Skeletal muscle tissue (tissue), 4 donors: ENCODE measurements around the gene DCD. TPM values are rescaled to one million over a fixed set of nuclear protein-coding genes. Genes with fewer than 3 reads are reported as not detected.

ENCODE experiments used
- H3K27ac ChIP-seq: one replicate; pipeline ENCODE4 v1.7.0; 2013; ENCODE audit warnings: mild to moderate bottlenecking, low read depth, low read length, inconsistent platforms
- H3K27me3 ChIP-seq, 3 donors: one replicate each; pipeline ENCODE4 v1.7.0; 2013; ENCODE audit warnings: low read length in 3 of 3; ENCODE audit not compliant: control insufficient read depth in 3 of 3, insufficient read depth in 3 of 3
- H3K36me3 ChIP-seq, 3 donors: one replicate each; pipeline ENCODE4 v1.7.0; 2013; ENCODE audit warnings: low read length in 3 of 3; ENCODE audit not compliant: control insufficient read depth in 3 of 3, insufficient read depth in 3 of 3
- H3K4me1 ChIP-seq, 3 donors: one replicate each; pipeline ENCODE4 v1.7.0; 2013; ENCODE audit warnings: low read length in 3 of 3, mild to moderate bottlenecking in 3 of 3; ENCODE audit not compliant: control insufficient read depth in 3 of 3, insufficient read depth in 3 of 3
- H3K4me3 ChIP-seq, 3 donors: one replicate each; pipeline ENCODE4 v1.7.0; 2013; ENCODE audit warnings: low read length in 3 of 3
- H3K9ac ChIP-seq, 3 donors: one replicate each; pipeline ENCODE4 v1.7.0; 2013; ENCODE audit warnings: low read length in 3 of 3, mild to moderate bottlenecking in 3 of 3, moderate library complexity in 2 of 3, low read depth in 1 of 3
- H3K9me3 ChIP-seq, 3 donors: one replicate each; pipeline ENCODE4 v1.7.0; 2013; ENCODE audit warnings: low read length in 3 of 3; ENCODE audit not compliant: control insufficient read depth in 3 of 3
- total RNA-seq: library from RNA; depleted of rRNA; stranded (reverse); fragments of >200 nt; gene quantifications from one replicate; pipeline ENCODE4 v1.2.3, GENCODE V29; 2014
- donor health status: Osteomylitis.

The DCD gene
- total RNA-seq, 1 donor from 2014 or later: not detected

DNA sequence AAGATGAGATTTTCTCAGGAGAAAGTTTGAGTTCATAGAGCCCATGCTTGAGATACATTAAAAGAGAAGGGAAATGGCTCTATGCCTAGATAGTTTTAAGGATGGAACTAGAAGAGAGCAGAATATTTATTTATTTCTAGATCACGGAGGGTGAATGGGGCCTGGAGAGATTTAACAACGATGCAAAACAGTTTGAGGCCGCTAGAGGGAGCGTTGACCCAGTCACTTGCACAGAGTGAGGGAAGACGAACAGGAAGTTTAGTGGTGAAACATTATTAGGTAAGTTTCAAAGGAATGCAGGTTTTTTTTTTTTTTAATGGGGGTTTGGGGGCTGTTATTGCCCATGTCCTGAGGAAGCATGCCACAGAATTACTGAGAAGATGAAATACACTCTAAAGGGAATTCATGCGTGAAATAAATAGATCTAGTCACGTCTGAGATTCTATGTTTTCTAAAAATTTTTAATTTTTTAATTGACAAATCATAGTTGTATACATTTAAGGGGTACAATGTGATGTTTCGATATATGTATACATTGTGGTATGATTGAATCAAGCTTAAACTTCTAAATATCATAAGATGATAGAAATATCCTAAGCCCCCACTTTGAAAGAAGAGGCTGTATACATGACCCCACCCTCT lies 44.9 kb downstream of the DCD start:
- Histone ChIP-seq H3K36me3 (no peaks in the 10 kb centered on the region), H3K27me3 (no peaks in the 10 kb centered on the region), H3K9me3 (no peaks in the 10 kb centered on the region), H3K4me3 (no peak overlapping the region), H3K4me1 (no peaks in the 10 kb centered on the region), H3K27ac (no peak overlapping the region), H3K9ac (no peak overlapping the region)

DNA sequence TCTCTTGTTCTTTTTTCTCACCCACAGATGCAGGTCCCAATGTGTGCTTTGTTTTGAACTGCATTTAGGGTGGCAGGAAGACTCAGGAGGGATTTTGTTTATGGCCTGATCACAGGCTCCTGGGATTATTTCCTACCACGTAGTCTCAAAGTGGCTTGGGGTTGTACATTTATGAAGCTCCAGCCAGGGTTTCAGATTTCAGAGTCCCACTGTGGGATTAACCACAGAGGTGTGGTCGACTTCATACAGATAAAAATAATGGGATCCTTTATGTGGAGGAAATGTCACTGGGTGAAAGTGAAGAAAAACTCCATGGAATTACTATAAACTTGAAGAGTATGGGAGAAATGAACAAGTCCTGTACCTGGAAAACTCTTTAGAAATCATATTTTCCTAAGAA lies 45.5 kb downstream of the DCD start:
- Histone ChIP-seq H3K4me3 (no peak overlapping the region), H3K27ac (no peak overlapping the region), H3K9ac (no peak overlapping the region), H3K4me1 (no peaks in the 10 kb centered on the region), H3K27me3 (no peaks in the 10 kb centered on the region), H3K9me3 (no peaks in the 10 kb centered on the region), H3K36me3 (no peaks in the 10 kb centered on the region)

DNA sequence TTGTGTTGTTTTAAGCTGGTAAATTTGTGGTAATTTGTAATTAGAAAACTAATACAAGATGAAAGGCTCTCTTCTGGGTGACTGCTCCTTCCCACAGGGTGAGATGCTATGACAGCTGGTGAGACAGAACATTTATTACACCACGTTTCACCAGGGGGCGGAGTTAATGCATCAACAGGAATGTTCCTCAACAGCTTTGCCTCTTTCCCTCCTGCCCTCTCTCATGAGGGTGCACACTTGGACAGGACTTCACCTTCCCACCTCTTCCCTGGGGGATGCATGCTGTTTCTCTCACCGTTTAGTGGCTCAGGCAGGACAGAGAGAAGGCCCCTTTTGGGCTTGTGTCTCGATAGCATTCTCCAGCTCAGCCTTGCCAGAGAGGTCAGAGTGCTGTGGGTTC lies 46.3 kb downstream of the DCD start:
- Histone ChIP-seq H3K36me3 (no peaks in the 10 kb centered on the region), H3K9ac (no peak overlapping the region), H3K4me1 (no peaks in the 10 kb centered on the region), H3K9me3 (no peaks in the 10 kb centered on the region), H3K4me3 (no peak overlapping the region), H3K27me3 (no peaks in the 10 kb centered on the region), H3K27ac (no peak overlapping the region)

DNA sequence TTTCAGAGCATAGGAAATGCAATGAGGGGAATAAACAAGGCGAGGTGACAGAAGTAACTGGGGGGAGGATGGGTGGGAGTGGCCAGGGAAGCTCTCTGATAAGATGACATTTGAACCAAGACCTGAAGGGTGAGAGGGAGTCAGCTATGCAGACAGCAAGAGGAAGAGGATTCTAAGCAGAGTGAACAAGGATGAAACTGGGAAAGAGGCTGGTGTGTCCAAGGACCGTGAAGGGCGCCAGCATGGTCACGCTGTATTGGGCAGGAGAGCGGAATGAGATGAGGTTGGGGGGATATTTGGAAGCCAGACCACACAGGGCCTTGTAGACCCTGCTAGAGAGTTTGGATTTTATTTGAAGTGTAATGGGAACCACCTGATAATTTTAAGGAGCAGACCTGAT lies 49.2 kb downstream of the DCD start:
- Histone ChIP-seq H3K27ac (no peak overlapping the region), H3K27me3 (no peaks in the 10 kb centered on the region), H3K9me3 (no peaks in the 10 kb centered on the region), H3K4me1 (no peaks in the 10 kb centered on the region), H3K36me3 (no peaks in the 10 kb centered on the region), H3K4me3 (no peak overlapping the region), H3K9ac (no peak overlapping the region)

DNA sequence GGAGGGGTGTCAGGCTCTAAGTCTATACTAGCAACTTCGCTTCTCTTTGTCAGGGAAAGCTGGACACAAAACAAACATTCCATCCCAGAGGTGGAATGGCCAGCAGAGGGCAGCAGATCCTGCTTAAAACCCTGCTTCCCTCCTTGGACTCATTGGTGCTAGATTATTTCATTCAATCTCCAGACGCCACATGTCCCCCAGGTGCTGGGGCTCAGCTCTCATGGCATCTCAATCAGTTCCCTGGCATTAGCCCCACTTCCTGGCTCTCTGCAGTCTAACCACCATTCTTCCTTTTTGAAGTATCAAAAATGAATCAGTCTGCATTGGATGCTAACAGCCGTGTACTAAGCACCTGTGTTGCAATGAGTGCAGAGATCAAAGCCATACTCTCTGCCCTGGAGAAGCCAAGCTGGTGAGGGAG lies 51.6 kb downstream of the DCD start:
- H3K9me3 ChIP-seq: no peaks in the 10 kb centered on the region
- no peak overlapping the region for H3K9ac ChIP-seq
- no peak overlapping the region for H3K4me3 ChIP-seq
- H3K36me3 ChIP-seq: no peaks in the 10 kb centered on the region
- no peaks in the 10 kb centered on the region for H3K27me3 ChIP-seq
- no peak overlapping the region for H3K27ac ChIP-seq
- peaks cover 0 to 1% (median 0%) of the 10 kb centered on the region in 3 donors for H3K4me1 ChIP-seq

DNA sequence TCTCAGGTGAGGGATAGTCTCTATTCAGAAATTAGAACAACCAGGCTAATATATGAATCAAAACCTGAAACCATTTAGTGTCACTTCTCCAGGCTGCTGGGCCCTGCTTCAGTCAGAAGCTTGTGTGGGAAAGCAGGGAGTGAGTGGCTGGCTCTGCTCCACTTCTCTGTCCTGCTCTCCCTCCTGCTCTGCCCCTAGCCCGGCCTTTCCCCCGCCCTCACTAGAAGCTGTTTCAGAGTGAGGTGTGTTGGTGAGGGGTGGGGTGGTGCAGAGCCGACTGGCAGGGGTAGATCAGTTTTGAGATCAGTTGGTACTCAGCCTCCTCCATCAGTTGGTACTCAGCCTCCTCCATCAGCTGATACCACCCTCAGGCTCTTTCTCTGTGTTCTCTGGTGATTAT lies 52.7 kb downstream of the DCD start:
- Histone ChIP-seq H3K27ac (no peak overlapping the region), H3K4me1 (peaks cover 3 to 12% (median 9%) of the 10 kb centered on the region in 3 donors), H3K9me3 (no peaks in the 10 kb centered on the region), H3K4me3 (no peak overlapping the region), H3K9ac (no peak overlapping the region), H3K36me3 (no peaks in the 10 kb centered on the region), H3K27me3 (no peaks in the 10 kb centered on the region)

Other genes starting within 250 kb of the DCD start
- gene ITGA5, start 229.1 kb downstream of the DCD start, total RNA-seq: 78.8 TPM
- not detected for gene GTSF1, start 174.8 kb downstream of the DCD start, total RNA-seq
- gene NCKAP1L, start 150.6 kb downstream of the DCD start, total RNA-seq: 8.9 TPM
- 4.2 TPM for gene PDE1B, start 98.8 kb downstream of the DCD start, total RNA-seq
- gene PPP1R1A, start 59.7 kb downstream of the DCD start, total RNA-seq: 6.8 TPM
- not detected for gene LACRT, start 13.5 kb downstream of the DCD start, total RNA-seq
- not detected for gene MUCL1, start 206.2 kb upstream of the DCD start, total RNA-seq